Ecto neural progenitor cell (in vitro differentiated cells): Measurements from ENCODE around the gene GPR101.

ENCODE experiments used
- DNase-seq: peaks from one replicate; pipeline ENCODE4 v3.0.0-alpha.2; 2018; ENCODE audit warnings: low spot score

GPR101 gene

GRCh38 chrX:137033774-137034507 lies at the start of gene GPR101:
TSS of gene GPR101 (minus strand) at chrX:137033995. CDS start at chrX:137031674, 2,321 bp downstream.
- DNase-seq, result peak; percentile 49

GRCh38 chrX:137081239-137081638 lies 47.4 kb upstream of the GPR101 start:
- no peak for DNase-seq

- DNase-seq, result no peak
Measured at GRCh38 chrX:137072396-137072795, 38.6 kb upstream of the GPR101 start.

- DNase-seq, result no peak
Measured at GRCh38 chrX:137071596-137071995, 37.8 kb upstream of the GPR101 start.

GRCh38 chrX:137067147-137067546 lies 33.4 kb upstream of the GPR101 start:
- no peak for DNase-seq

- no peak for DNase-seq
Measured at GRCh38 chrX:137062915-137063617, 29.3 kb upstream of the GPR101 start.

DNA sequence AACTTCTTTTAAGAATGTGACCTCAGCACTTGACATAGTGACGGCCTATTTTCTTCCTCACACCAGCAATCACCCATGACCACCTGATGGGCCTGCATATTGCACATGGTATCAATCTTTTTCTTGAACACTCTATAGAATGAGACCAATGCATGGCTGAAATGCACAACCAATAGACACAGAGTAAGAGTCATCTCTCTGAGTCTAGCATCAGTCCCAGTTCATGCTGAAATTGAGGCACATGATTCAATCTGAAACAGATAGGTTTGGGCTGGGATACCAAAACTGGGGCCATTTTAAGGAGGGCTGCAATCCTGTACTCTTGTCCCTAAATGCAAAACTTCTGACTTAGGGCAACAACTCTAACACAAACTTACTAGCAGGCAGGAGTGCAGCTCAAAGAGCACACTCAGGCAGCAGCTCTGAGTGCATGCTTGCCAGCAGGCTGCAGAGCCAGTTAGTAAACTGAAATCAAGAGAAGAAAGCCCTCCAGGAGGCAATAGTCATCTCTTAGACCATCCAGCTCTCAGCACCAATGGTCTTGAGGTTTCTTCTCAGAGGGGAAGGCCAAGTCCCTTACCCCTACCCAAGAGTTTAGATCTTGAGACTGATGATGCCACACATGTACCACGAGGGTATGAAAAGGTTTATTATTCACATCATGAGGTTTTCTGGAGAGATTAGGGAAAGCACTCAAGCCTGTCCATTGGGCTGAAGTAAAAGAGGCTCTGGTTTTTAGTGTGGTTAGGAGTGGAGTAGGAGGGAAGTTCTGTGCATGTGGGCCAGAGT lies 24.7 kb upstream of the GPR101 start:
- DNase-seq, result no peak

- no peak for DNase-seq
Measured at GRCh38 chrX:137052643-137053235, 18.9 kb upstream of the GPR101 start.

DNA sequence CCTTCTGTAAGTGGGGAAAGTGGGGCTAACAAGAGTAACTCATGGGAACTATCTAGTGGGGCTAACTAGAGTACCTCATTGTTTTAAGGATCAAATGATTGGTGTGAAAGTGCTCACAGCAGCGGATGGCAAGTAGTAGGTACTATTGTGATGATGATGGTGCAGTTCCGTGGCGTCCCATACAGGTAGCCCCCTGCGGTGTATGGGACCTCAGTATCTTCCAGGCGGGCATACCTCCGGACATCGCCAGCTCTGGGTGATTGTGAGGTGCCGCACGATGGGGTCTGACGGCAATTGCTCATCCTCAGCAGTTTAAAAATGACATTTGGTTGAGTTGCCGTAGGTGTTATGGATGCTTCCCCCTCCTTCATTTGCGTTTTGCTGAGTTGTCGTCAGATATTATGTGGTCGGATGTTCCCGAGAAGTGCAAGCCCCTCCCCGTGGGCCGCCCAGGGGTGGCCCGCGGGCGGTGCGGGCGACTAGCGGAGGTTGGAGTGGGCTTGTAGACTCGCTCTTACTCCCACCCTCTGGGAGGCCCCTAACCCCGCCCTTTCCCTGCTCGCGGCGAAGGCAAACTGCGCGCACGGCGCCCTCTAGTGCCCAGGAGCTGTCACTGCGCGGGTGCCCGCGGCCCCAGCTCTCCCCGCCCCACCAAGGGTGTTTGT lies 18.3 kb upstream of the GPR101 start:
- DNase-seq, result peak; percentile 85

DNA sequence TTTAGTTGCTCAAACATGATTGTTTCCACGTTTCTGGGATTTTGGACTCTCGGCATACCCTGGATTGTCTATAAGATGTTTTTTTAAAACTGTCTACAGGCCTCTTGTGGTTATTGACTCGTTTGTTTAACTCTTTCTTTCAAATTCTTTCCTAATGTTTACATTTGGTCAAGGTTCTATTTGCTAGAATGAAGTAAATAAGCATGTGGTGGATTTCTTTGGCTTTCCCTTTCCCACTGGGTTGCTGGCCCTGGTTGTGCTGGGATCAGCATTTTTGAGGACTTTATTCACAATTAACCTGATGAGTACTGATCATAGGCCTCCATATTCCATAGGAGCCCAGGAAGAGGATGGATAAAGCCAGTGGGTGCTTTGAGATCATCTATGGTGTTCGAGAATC lies 11.1 kb upstream of the GPR101 start:
- no peak for DNase-seq

DNA sequence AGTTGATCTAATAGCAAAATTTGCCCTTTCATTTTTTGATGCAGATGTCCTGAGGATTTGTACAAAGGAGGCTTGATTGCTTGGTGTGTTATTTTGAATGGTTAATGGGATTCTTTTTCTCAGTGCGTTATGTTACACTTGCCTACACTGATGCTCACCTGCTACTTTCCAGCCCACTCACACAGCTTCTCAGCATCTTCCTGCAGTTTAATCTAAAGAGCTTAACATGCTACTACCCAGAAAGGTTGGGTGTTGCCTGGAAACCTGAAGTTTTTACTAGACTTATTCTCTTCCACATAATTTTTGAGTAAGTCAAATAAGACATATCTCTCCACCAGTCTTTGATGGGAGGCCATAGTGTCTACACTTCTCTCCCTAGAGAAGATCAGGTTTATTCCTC lies 9.9 kb upstream of the GPR101 start:
- DNase-seq, result no peak

- no peak for DNase-seq
Measured at GRCh38 chrX:137041329-137041728, 7.5 kb upstream of the GPR101 start.

GRCh38 chrX:137040113-137040794 lies 6.5 kb upstream of the GPR101 start:
- DNase-seq, result no peak

DNA sequence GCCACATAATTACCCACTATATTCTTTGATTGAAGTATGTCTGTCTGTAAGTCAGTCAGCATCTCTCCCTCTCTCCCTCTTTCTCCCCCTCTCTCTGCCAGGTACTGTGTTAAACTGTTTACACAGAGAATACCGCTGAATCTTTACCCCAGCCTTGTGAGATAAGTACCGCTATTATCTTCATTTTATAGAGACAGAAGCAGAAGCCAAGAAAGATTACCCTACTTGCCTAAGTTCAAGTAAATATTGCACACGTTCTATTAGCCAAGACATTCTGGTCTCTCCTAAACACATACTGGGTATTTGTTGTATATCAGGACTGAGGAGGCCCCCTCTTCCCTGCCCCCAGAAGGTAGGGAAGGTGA lies 695 bp upstream of the GPR101 start:
- no peak for DNase-seq

- DNase-seq, result no peak
Measured at GRCh38 chrX:137032841-137033773, 688 bp downstream of the GPR101 start.

GRCh38 chrX:137032341-137032694 lies 1.5 kb downstream of the GPR101 start:
- DNase-seq, result no peak

- DNase-seq, result peak; percentile 56
Measured at GRCh38 chrX:137031517-137032340, 2.1 kb downstream of the GPR101 start.

DNA sequence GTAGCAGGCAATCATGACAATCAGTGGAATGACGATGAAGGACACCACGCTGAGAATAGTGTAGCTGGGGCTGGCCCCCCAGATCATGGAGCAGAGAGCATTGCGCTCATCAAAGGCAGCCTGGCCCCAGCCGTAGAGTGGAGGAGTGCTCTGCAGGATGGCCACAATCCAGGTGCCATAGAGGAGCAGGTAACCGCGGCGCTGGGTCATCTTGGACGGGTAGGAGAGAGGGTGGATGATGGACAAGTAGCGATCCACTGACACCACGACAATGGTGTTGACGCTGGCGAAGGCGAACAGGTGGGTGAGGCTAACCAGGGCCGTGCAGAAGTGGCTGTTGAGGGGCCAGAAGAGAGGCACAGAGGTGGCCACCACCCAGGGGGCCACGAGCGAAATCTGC lies 2.8 kb downstream of the GPR101 start:
- DNase-seq, result no peak

GRCh38 chrX:137028699-137029098 lies 5.1 kb downstream of the GPR101 start:
- DNase-seq, result no peak
